AG10803 (cell line): ENCODE data around the gene AKIP1.

Experiments
- DNase-seq: peaks from one replicate; pipeline ENCODE4 v3.0.0; 2010; ENCODE audit warnings: low read depth
- H3K4me3 ChIP-seq: 2 replicates; pipeline ENCODE4 v1.5.1; 2011; ENCODE audit warnings: mild to moderate bottlenecking, low read length, control low read depth
- CTCF ChIP-seq: conservative IDR thresholded peaks from 2 replicates; pipeline ENCODE4 v1.5.1; 2011; ENCODE audit warnings: mild to moderate bottlenecking, low read length, control low read depth, inconsistent platforms

AKIP1 gene

GRCh38 chr11:8922691-8923090, 11.7 kb downstream of the AKIP1 start:
- TF ChIP-seq CTCF: no peak
- DNase-seq: no peak
- no peak overlapping the region for H3K4me3 ChIP-seq

- H3K4me3 ChIP-seq: no peak overlapping the region
- no peak for DNase-seq
- no peak for TF ChIP-seq CTCF
Measured at GRCh38 chr11:8925711-8926110, 14.7 kb downstream of the AKIP1 start.

- H3K4me3 ChIP-seq: no peak overlapping the region
- DNase-seq: no peak
- TF ChIP-seq CTCF: no peak
Measured at GRCh38 chr11:8926236-8926635, 15.2 kb downstream of the AKIP1 start.

GRCh38 chr11:8927233-8927632, 16.2 kb downstream of the AKIP1 start:
- TF ChIP-seq CTCF: no peak
- no peak for DNase-seq
- no peak overlapping the region for H3K4me3 ChIP-seq

- DNase-seq: no peak
- H3K4me3 ChIP-seq: no peak overlapping the region
- no peak for TF ChIP-seq CTCF
Measured at GRCh38 chr11:8928205-8928604, 17.2 kb downstream of the AKIP1 start.

- no peak overlapping the region for H3K4me3 ChIP-seq
- peak; percentile 81 for DNase-seq
- no peak for TF ChIP-seq CTCF
Measured at GRCh38 chr11:8928981-8929615, 18.1 kb downstream of the AKIP1 start.

- TF ChIP-seq CTCF: no peak
Measured at GRCh38 chr11:8930456-8931175, 19.6 kb downstream of the AKIP1 start.

More at GRCh38 chr11:8930456-8931175, 19.6 kb downstream of the AKIP1 start:
- no peak overlapping the region for H3K4me3 ChIP-seq
- peak; percentile 38 for DNase-seq
